Thymus (tissue), 11 donors: ENCODE measurements around the gene FAM241A. TPM values are rescaled to one million over a fixed set of nuclear protein-coding genes. Genes with fewer than 3 reads are reported as not detected.

Experiments used
- DNase-seq, 9 donors: peaks; one replicate each; pipeline ENCODE4 v3.0.0-alpha.2; 2013; ENCODE audit warnings: low spot score in 9 of 9, low read depth in 6 of 9, missing footprints in 1 of 9
- H3K27ac ChIP-seq, 2 donors: one replicate each; pipeline ENCODE4 v1.5.1; 2013; ENCODE audit warnings: control low read depth in 1 of 2, low read depth in 1 of 2, low read length in 1 of 2, mild to moderate bottlenecking in 1 of 2, moderate library complexity in 1 of 2
- H3K27me3 ChIP-seq, 2 donors: one replicate each; pipeline ENCODE4 v1.5.1; 2013; ENCODE audit warnings: low read length in 1 of 2; ENCODE audit not compliant: control insufficient read depth in 2 of 2, insufficient read depth in 1 of 2
- H3K36me3 ChIP-seq, 2 donors: one replicate each; pipeline ENCODE4 v1.5.1; 2013; ENCODE audit warnings: low read length in 1 of 2, mild to moderate bottlenecking in 1 of 2, moderate library complexity in 1 of 2; ENCODE audit not compliant: control insufficient read depth in 2 of 2, insufficient read depth in 2 of 2
- H3K4me1 ChIP-seq, 2 donors: one replicate each; pipeline ENCODE4 v1.5.1; 2013; ENCODE audit warnings: low read length in 2 of 2; ENCODE audit not compliant: control insufficient read depth in 2 of 2, insufficient read depth in 2 of 2
- H3K4me3 ChIP-seq, 2 donors: one replicate each; pipeline ENCODE4 v1.5.1; 2013; ENCODE audit warnings: low read length in 2 of 2, control low read depth in 1 of 2, mild to moderate bottlenecking in 1 of 2
- H3K9me3 ChIP-seq, 2 donors: one replicate each; pipeline ENCODE4 v1.5.1; 2013; ENCODE audit warnings: low read length in 1 of 2, mild to moderate bottlenecking in 1 of 2; ENCODE audit not compliant: control insufficient read depth in 2 of 2, insufficient read depth in 1 of 2
- WGBS: extraction: QIAGEN DNeasy Blood & Tissue Kit; methylation state at CpG from one replicate; pipeline ENCODE4 v1.1.7; 2013; 5-methylcytosine and 5-hydroxymethylcytosine counted together
- polyA plus RNA-seq: library from polyadenylated mRNA; stranded (reverse); fragments of 200-250 nt; gene quantifications from one replicate; pipeline ENCODE4 v1.2.3, GENCODE V29; 2013
- total RNA-seq: library from RNA; stranded (reverse); fragments of 120-200 nt; gene quantifications from one replicate; pipeline ENCODE4 v1.2.4, GENCODE V29; 2013
- donor health status: healthy.

Gene FAM241A
- total and polyA plus RNA-seq, 2 donors: 2.2 to 3.8 TPM

- Histone ChIP-seq H3K9me3 (no peaks in the 10 kb centered on the region), H3K36me3 (no peaks in the 10 kb centered on the region), H3K4me1 (peaks cover 0 to 3% of the 10 kb centered on the region in 2 donors), H3K27ac (no peak overlapping the region), H3K4me3 (no peak overlapping the region), H3K27me3 (peaks cover 0 to 3% of the 10 kb centered on the region in 2 donors)
- no peak for DNase-seq
- WGBS: 98% methylated on average over 3 of the region's 3 CpGs
Observed at GRCh38 chr4:112143781-112144180, 1.5 kb upstream of the FAM241A start.

- H3K4me1 ChIP-seq: peaks cover 0 to 3% of the 10 kb centered on the region in 2 donors
- peaks cover 0 to 3% of the 10 kb centered on the region in 2 donors for H3K27me3 ChIP-seq
- 84% methylated on average over 20 of the region's 20 CpGs for WGBS
- no peak overlapping the region for H3K27ac ChIP-seq
- peak in 1 of 9 donors; percentile 1 for DNase-seq
- H3K36me3 ChIP-seq: no peaks in the 10 kb centered on the region
- peak overlapping the region in 1 of 2 donors; percentile 82 for H3K4me3 ChIP-seq
- no peaks in the 10 kb centered on the region for H3K9me3 ChIP-seq
Observed at GRCh38 chr4:112144546-112145325, 518 bp upstream of the FAM241A start.

- Histone ChIP-seq H3K27ac (peak overlapping the region; percentile 74), H3K4me3 (peak overlapping the region; percentile 76 to 82), H3K36me3 (no peaks in the 10 kb centered on the region), H3K9me3 (no peaks in the 10 kb centered on the region), H3K27me3 (peaks cover 0 to 3% of the 10 kb centered on the region in 2 donors), H3K4me1 (peaks cover 0 to 3% of the 10 kb centered on the region in 2 donors)
- peak in 7 of 9 donors; percentile 19 to 72 (median 38) for DNase-seq
- WGBS: under 1% methylated on average over 53 of the region's 53 CpGs
Observed at GRCh38 chr4:112145790-112146501, 692 bp downstream of the FAM241A start.

GRCh38 chr4:112146502-112146813, 1.2 kb downstream of the FAM241A start:
- peak overlapping the region; percentile 76 to 82 for H3K4me3 ChIP-seq
- no peaks in the 10 kb centered on the region for H3K9me3 ChIP-seq
- no peaks in the 10 kb centered on the region for H3K36me3 ChIP-seq
- H3K4me1 ChIP-seq: peaks cover 0 to 3% of the 10 kb centered on the region in 2 donors
- WGBS: 15% methylated on average over 2 of the region's 2 CpGs
- DNase-seq: no peak
- peak overlapping the region in 1 of 2 donors; percentile 74 for H3K27ac ChIP-seq
- H3K27me3 ChIP-seq: peaks cover 0 to 3% of the 10 kb centered on the region in 2 donors

- peaks cover 0 to 3% of the 10 kb centered on the region in 2 donors for H3K27me3 ChIP-seq
- H3K4me3 ChIP-seq: no peak overlapping the region
- H3K4me1 ChIP-seq: peaks cover 0 to 3% of the 10 kb centered on the region in 2 donors
- no peak for DNase-seq
- H3K36me3 ChIP-seq: no peaks in the 10 kb centered on the region
- H3K9me3 ChIP-seq: no peaks in the 10 kb centered on the region
- no peak overlapping the region for H3K27ac ChIP-seq
- WGBS: 68% methylated on average over 5 of the region's 5 CpGs
Observed at GRCh38 chr4:112147697-112148096, 2.4 kb downstream of the FAM241A start.

GRCh38 chr4:112150920-112151319, 5.7 kb downstream of the FAM241A start:
- Histone ChIP-seq H3K4me1 (peaks cover 0 to 4% of the 10 kb centered on the region in 2 donors), H3K27me3 (peaks cover 0 to 1% of the 10 kb centered on the region in 2 donors), H3K36me3 (no peaks in the 10 kb centered on the region), H3K4me3 (no peak overlapping the region), H3K9me3 (no peaks in the 10 kb centered on the region), H3K27ac (no peak overlapping the region)
- DNase-seq: no peak
- WGBS: 91% methylated on average over 5 of the region's 5 CpGs

GRCh38 chr4:112152521-112152920, 7.3 kb downstream of the FAM241A start:
- Histone ChIP-seq H3K4me3 (no peak overlapping the region), H3K9me3 (no peaks in the 10 kb centered on the region), H3K36me3 (no peaks in the 10 kb centered on the region), H3K4me1 (peaks cover 0 to 4% of the 10 kb centered on the region in 2 donors), H3K27ac (no peak overlapping the region), H3K27me3 (no peaks in the 10 kb centered on the region)
- no peak for DNase-seq
- WGBS: 75% methylated on average over 6 of the region's 6 CpGs

- H3K9me3 ChIP-seq: no peaks in the 10 kb centered on the region
- no peaks in the 10 kb centered on the region for H3K27me3 ChIP-seq
- DNase-seq: peak in 1 of 9 donors; percentile 57
- H3K4me3 ChIP-seq: no peak overlapping the region
- WGBS: 19% methylated on average over 4 of the region's 4 CpGs
- no peaks in the 10 kb centered on the region for H3K36me3 ChIP-seq
- peaks cover 0 to 4% of the 10 kb centered on the region in 2 donors for H3K4me1 ChIP-seq
- no peak overlapping the region for H3K27ac ChIP-seq
Observed at GRCh38 chr4:112153211-112153791, 8.0 kb downstream of the FAM241A start.

GRCh38 chr4:112156112-112156511, 10.9 kb downstream of the FAM241A start:
- H3K36me3 ChIP-seq: no peaks in the 10 kb centered on the region
- peaks cover 0 to 4% of the 10 kb centered on the region in 2 donors for H3K4me1 ChIP-seq
- no peak overlapping the region for H3K27ac ChIP-seq
- WGBS: 93% methylated on average over 1 of the region's 1 CpG
- DNase-seq: no peak
- H3K4me3 ChIP-seq: no peak overlapping the region
- H3K9me3 ChIP-seq: no peaks in the 10 kb centered on the region
- H3K27me3 ChIP-seq: no peaks in the 10 kb centered on the region
